ENCODE data around the gene PRR12.
A peak's percentile ranks its signal among the peaks of the same experiment; 100 is the strongest.

PRR12 gene

DNA sequence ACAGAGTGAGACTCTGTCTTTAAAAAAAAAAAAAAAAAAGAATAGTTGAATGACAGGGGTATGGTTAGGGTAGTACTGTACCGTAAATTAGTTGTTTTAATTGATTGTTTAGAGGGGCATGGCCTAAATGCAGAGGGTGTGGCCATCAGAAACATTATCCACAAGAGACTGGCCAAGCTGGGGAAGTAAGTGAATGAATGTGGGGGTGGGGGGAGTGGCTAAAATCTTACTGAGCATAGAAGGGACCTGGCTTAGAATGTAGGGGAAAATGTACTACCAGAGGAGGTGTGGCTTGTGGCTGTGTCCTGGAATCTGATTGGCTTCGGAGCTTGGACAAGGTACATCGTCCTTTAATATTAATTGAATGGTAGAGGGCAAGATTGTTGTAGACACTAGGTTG is 78.5 kb downstream of the PRR12 start:
- no peak for DNase-seq

DNA sequence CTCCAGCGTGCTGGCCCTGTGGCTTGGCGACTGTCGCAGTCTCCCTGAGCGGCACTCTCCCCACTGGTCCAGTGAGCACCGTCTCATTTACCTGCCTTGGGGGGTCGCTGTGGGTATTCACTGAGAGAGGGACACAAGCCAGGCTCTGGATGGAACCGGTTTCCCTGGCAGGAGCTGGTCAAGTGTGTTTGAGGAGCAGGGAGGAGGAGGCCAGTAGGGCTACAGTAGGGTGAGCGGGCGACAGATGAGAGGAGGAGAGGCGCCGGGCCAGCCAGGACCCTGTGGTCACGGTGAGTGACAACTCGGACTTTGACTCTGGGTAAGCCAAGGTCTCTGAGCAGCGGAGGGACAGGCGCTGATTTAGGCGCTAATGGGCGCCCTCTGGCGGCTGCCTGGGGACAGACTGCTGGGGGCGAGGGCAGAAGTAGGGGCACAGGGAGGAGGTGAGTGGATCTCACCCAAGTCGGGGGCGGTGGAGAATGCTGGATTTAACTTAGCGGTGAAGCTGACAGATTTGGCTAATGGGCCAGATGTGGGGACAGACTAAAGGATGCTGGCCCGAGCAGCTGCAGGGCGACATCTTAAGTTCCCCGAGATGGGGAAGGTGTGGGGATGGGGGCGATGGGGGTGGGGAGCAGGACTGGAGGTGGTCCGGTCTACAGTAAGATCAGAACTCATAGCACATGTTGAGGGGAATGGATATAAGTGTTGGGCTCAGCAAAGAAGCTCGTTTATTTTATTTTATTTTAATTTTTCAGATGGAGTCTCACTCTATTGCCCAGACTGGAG is 81.3 kb downstream of the PRR12 start:
- peak; percentile 81 to 84 for DNase-seq

All from activated CD4-positive, alpha-beta T cell treated with anti-CD3 and anti-CD28 coated beads, Interleukin-2, amount 50 U/mL, for 48 hours (primary cell).